Uterus (tissue), 2 donors: ENCODE results near the gene PYGO2.

Experiments
- CTCF ChIP-seq, 4 experiments: fragments of 200-600 bp in 2 of 4; fragments of 450-650 bp in 2 of 4; sonication (generic) in 2 of 4; IDR thresholded peaks; one replicate each; pipeline ENCODE4 v1.5.1; 2016 to 2019; ENCODE audit warnings: antibody characterized with exemption in 4 of 4, mild to moderate bottlenecking in 2 of 4, moderate library complexity in 1 of 4
- POLR2A ChIP-seq, 2 donors: fragments of 450-650 bp; IDR thresholded peaks; one replicate each; pipeline ENCODE4 v1.6.1; 2016; ENCODE audit warnings: antibody characterized with exemption in 2 of 2, mild to moderate bottlenecking in 1 of 2, moderate library complexity in 1 of 2

DNA sequence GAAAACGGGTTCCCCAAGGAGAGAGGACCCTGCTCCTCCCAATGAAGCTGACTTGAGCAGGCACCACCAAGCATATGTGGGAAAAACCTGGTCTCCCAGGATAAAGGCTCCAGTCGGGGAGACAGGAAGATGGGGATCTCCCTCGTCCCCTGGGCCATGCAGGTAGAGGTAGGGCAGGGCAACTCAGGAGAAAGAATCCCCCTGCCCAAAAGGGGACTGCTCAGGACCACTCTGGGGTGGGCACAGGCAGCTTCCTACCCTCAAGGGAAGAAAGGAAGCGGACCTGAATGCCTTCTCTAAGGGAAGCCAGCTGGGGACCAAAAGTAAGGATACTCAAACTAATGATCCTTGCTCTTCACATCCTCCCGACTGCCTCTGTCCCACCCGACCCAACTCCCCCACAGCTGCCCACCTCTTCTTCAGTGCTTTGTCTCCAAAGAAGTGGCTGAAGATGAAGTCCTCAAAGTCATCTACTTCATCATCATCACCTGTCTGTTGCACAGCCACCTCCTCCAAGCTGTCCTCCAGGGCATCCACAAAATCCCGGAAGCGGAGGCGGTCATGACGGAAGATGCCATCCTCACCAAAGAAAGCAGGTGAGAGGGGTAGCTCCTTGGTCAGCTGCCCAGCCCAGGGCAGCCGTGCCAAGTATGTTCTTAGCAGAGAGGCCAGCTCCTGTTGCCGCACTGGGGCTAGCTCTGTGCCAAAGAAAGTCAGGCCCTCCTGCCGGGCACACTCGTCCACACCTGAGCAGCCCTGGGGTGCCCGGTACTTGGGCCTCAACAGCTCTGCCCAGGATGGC, 16.2 kb downstream of the PYGO2 start:
- TF ChIP-seq POLR2A (IDR thresholded peaks at IDR 0.05) (no peak), CTCF (IDR thresholded peaks at IDR 0.05) (no peak)
